Measurements from ENCODE around the gene RACGAP1. TPM values are rescaled to one million over a fixed set of nuclear protein-coding genes. Genes with fewer than 3 reads are reported as not detected.

RACGAP1 gene
- total RNA-seq, 1 donor, result 88.1 TPM

GRCh38 chr12:50055831-50056638, 30.7 kb upstream of the RACGAP1 start:
- peak; percentile 99 for TF ChIP-seq CTCF (IDR thresholded peaks at IDR 0.05; ENCODE audit: insufficient read depth, low read length)
- H3K4me3 ChIP-seq (ENCODE audit: low read depth, low read length), result no peak overlapping the region
- peak; percentile 46 for DNase-seq (ENCODE audit: low read depth)

GRCh38 chr12:50053583-50053982, 28.3 kb upstream of the RACGAP1 start:
- H3K4me3 ChIP-seq (ENCODE audit: low read depth, low read length), result no peak overlapping the region
- TF ChIP-seq CTCF (IDR thresholded peaks at IDR 0.05; ENCODE audit: insufficient read depth, low read length), result no peak
- DNase-seq (ENCODE audit: low read depth), result no peak

- no peak for TF ChIP-seq CTCF (IDR thresholded peaks at IDR 0.05; ENCODE audit: insufficient read depth, low read length)
Measured at GRCh38 chr12:50052964-50053363, 27.7 kb upstream of the RACGAP1 start.

GRCh38 chr12:50052544-50052943, 27.2 kb upstream of the RACGAP1 start:
- no peak overlapping the region for H3K4me3 ChIP-seq (ENCODE audit: low read depth, low read length)
- no peak for DNase-seq (ENCODE audit: low read depth)
- TF ChIP-seq CTCF (IDR thresholded peaks at IDR 0.05; ENCODE audit: insufficient read depth, low read length), result no peak

More at GRCh38 chr12:50052964-50053363, 27.7 kb upstream of the RACGAP1 start:
- H3K4me3 ChIP-seq (ENCODE audit: low read depth, low read length), result no peak overlapping the region
- DNase-seq (ENCODE audit: low read depth), result no peak

GRCh38 chr12:50051101-50051806, 26.0 kb upstream of the RACGAP1 start:
- no peak overlapping the region for H3K4me3 ChIP-seq (ENCODE audit: low read depth, low read length)
- no peak for TF ChIP-seq CTCF (IDR thresholded peaks at IDR 0.05; ENCODE audit: insufficient read depth, low read length)
- DNase-seq (ENCODE audit: low read depth), result no peak

- peak; percentile 87 for DNase-seq (ENCODE audit: low read depth)
- no peak for TF ChIP-seq CTCF (IDR thresholded peaks at IDR 0.05; ENCODE audit: insufficient read depth, low read length)
- H3K4me3 ChIP-seq (ENCODE audit: low read depth, low read length), result peak overlapping the region; percentile 25
Measured at GRCh38 chr12:50050410-50051098, 25.3 kb upstream of the RACGAP1 start.
